TTC549 (cell line): ENCODE data around the gene DIP2B.

Experiments
- FAIRE-seq: peaks from 2 replicates; lab custom pipeline; 2012; peaks lifted over from hg19 to GRCh38; lab: Jason Lieb, UNC

DIP2B gene

GRCh38 chr12:50776749-50777728 lies 272.3 kb downstream of the DIP2B start:
- no peak for FAIRE-seq

- no peak for FAIRE-seq
These were observed 274.1 kb downstream of the DIP2B start for GRCh38 chr12:50778663-50779590.

- FAIRE-seq = no peak
These were observed 275.2 kb downstream of the DIP2B start for GRCh38 chr12:50780013-50780412.

- no peak for FAIRE-seq
These were observed 279.7 kb downstream of the DIP2B start for GRCh38 chr12:50784501-50784900.

- no peak for FAIRE-seq
These were observed 280.7 kb downstream of the DIP2B start for GRCh38 chr12:50785406-50786001.

- FAIRE-seq = no peak
These were observed 281.9 kb downstream of the DIP2B start for GRCh38 chr12:50786498-50787231.

GRCh38 chr12:50787618-50788017 lies 282.8 kb downstream of the DIP2B start:
- FAIRE-seq = no peak

GRCh38 chr12:50788561-50788960 lies 283.8 kb downstream of the DIP2B start:
- no peak for FAIRE-seq

GRCh38 chr12:50790081-50790480 lies 285.3 kb downstream of the DIP2B start:
- no peak for FAIRE-seq
